GM23338 (cell line): ENCODE data around the gene CXADR.

ENCODE experiments used
- CREB1 ChIP-seq: fragments of 250-450 bp; sonication (Bioruptor Pico); IDR thresholded peaks from 2 replicates; pipeline ENCODE4 v1.5.0; 2020; ENCODE audit warnings: low read depth, mild to moderate bottlenecking, moderate library complexity
- CTCF ChIP-seq, 2 experiments: fragments of 200-600 bp in 1 of 2; sonication (generic) in 1 of 2; conservative IDR thresholded peaks; 2 replicates each; pipeline versions ENCODE4 v1.5.1 to v1.6.1; 2016 to 2017; ENCODE audit warnings: antibody characterized with exemption in 2 of 2, low read depth in 2 of 2, mild to moderate bottlenecking in 2 of 2, moderate library complexity in 1 of 2
- EZH2 ChIP-seq: fragments of 200-600 bp; sonication (generic); IDR thresholded peaks from one replicate; pipeline ENCODE4 v1.8.0; 2017; ENCODE audit warnings: antibody characterized with exemption, mild to moderate bottlenecking, low read depth; ENCODE audit not compliant: unreplicated experiment
- NANOG ChIP-seq: IDR thresholded peaks from 2 replicates; pipeline ENCODE4 v1.6.1; 2016; ENCODE audit warnings: antibody characterized with exemption, borderline replicate concordance
- POLR2AphosphoS5 ChIP-seq: IDR thresholded peaks from 2 replicates; pipeline ENCODE4 v1.6.1; 2016; ENCODE audit warnings: antibody characterized with exemption, low read depth

- no peak for TF ChIP-seq CTCF (conservative IDR thresholded peaks at IDR 0.05; ENCODE audit: low read depth in 2 of 2)
- no peak for TF ChIP-seq EZH2
- no peak for TF ChIP-seq NANOG
- no peak for TF ChIP-seq POLR2AphosphoS5
- TF ChIP-seq CREB1 = no peak
Measured at GRCh38 chr21:17554120-17554519, 41.3 kb downstream of the CXADR start.
